BE2C (cell line): ENCODE measurements around the gene ADD2.
A peak's percentile ranks its signal among the peaks of the same experiment; 100 is the strongest.

Experiments used
- DNase-seq: peaks from one replicate; pipeline ENCODE4 v3.0.0-alpha.2; 2020
- H3K27me3 ChIP-seq: fragments of 250-450 bp; sonication (Bioruptor Pico); 2 replicates; pipeline ENCODE4 v1.5.1; 2020; ENCODE audit warnings: mild to moderate bottlenecking
- H3K36me3 ChIP-seq: fragments of 250-450 bp; sonication (Bioruptor Pico); 2 replicates; pipeline ENCODE4 v1.5.1; 2020; ENCODE audit warnings: mild to moderate bottlenecking
- H3K4me1 ChIP-seq: fragments of 250-450 bp; sonication (Bioruptor Pico); 2 replicates; pipeline ENCODE4 v1.5.1; 2020
- H3K4me3 ChIP-seq: 2 replicates; pipeline ENCODE4 v1.5.1; 2011; ENCODE audit warnings: low read depth, low read length
- H3K9me3 ChIP-seq: fragments of 250-450 bp; sonication (Bioruptor Pico); 2 replicates; pipeline ENCODE4 v1.5.1; 2020
- CTCF ChIP-seq: IDR thresholded peaks from 2 replicates; pipeline ENCODE4 v1.5.1; 2012; ENCODE audit warnings: mild to moderate bottlenecking, low read depth, low read length

Gene ADD2

GRCh38 chr2:70698847-70699246, 69.2 kb downstream of the ADD2 start:
- no peaks in the 10 kb centered on the region for H3K9me3 ChIP-seq
- no peak for TF ChIP-seq CTCF
- H3K4me3 ChIP-seq = no peak overlapping the region
- no peaks in the 10 kb centered on the region for H3K36me3 ChIP-seq
- H3K27me3 ChIP-seq = no peaks in the 10 kb centered on the region
- peak; percentile 17 for DNase-seq
- no peaks in the 10 kb centered on the region for H3K4me1 ChIP-seq

GRCh38 chr2:70697603-70698383, 70.2 kb downstream of the ADD2 start:
- H3K27me3 ChIP-seq = no peaks in the 10 kb centered on the region

GRCh38 chr2:70696142-70696541, 71.9 kb downstream of the ADD2 start:
- Histone ChIP-seq H3K36me3 (no peaks in the 10 kb centered on the region), H3K27me3 (no peaks in the 10 kb centered on the region), H3K9me3 (no peaks in the 10 kb centered on the region), H3K4me1 (no peaks in the 10 kb centered on the region), H3K4me3 (no peak overlapping the region)
- TF ChIP-seq CTCF = no peak
- DNase-seq = no peak

More at GRCh38 chr2:70697603-70698383, 70.2 kb downstream of the ADD2 start:
- no peaks in the 10 kb centered on the region for H3K4me1 ChIP-seq
- no peaks in the 10 kb centered on the region for H3K9me3 ChIP-seq
- no peak overlapping the region for H3K4me3 ChIP-seq
- H3K36me3 ChIP-seq = no peaks in the 10 kb centered on the region
- no peak for TF ChIP-seq CTCF
- no peak for DNase-seq

- H3K4me1 ChIP-seq = no peaks in the 10 kb centered on the region
- no peaks in the 10 kb centered on the region for H3K9me3 ChIP-seq
- H3K27me3 ChIP-seq = no peaks in the 10 kb centered on the region
- no peak for TF ChIP-seq CTCF
- DNase-seq = no peak
- no peak overlapping the region for H3K4me3 ChIP-seq
- H3K36me3 ChIP-seq = peaks cover 5% of the 10 kb centered on the region; the same call in 1 of the 2 replicates
Observed at GRCh38 chr2:70692256-70692655, 75.7 kb downstream of the ADD2 start.

- no peak for DNase-seq
- Histone ChIP-seq H3K36me3 (peaks cover 8% of the 10 kb centered on the region; the same call in 1 of the 2 replicates), H3K4me1 (peaks cover 5% of the 10 kb centered on the region; the same call in 1 of the 2 replicates), H3K27me3 (no peaks in the 10 kb centered on the region), H3K4me3 (no peak overlapping the region), H3K9me3 (no peaks in the 10 kb centered on the region)
- TF ChIP-seq CTCF = no peak
Observed at GRCh38 chr2:70691497-70692140, 76.4 kb downstream of the ADD2 start.

GRCh38 chr2:70690846-70691245, 77.2 kb downstream of the ADD2 start:
- Histone ChIP-seq H3K4me3 (no peak overlapping the region), H3K36me3 (peaks cover 8% of the 10 kb centered on the region; the same call in 1 of the 2 replicates), H3K4me1 (peaks cover 5% of the 10 kb centered on the region; the same call in 1 of the 2 replicates), H3K27me3 (no peaks in the 10 kb centered on the region), H3K9me3 (no peaks in the 10 kb centered on the region)
- TF ChIP-seq CTCF = no peak
- DNase-seq = no peak
